Neural progenitor cell (in vitro differentiated cells): Measurements from ENCODE around the gene CHRNA4. TPM values are rescaled to one million over a fixed set of nuclear protein-coding genes. Genes with fewer than 3 reads are reported as not detected.

Experiments
- DNase-seq: peaks from one replicate; pipeline ENCODE4 v3.0.0-alpha.2; 2016; ENCODE audit warnings: low spot score
- H2AFZ ChIP-seq: fragments of 200-600 bp; sonication (generic); replicated peaks from 2 replicates; pipeline ENCODE4 v1.6.1; 2016; ENCODE audit warnings: antibody characterized with exemption
- H3F3A ChIP-seq: fragments of 200-600 bp; sonication (generic); 2 replicates; pipeline ENCODE4 v1.6.1; 2016; ENCODE audit warnings: antibody characterized with exemption, low read depth
- H3K27ac ChIP-seq: fragments of 200-600 bp; sonication (generic); 2 replicates; pipeline ENCODE4 v1.5.1; 2016; ENCODE audit warnings: mild to moderate bottlenecking
- H3K27me3 ChIP-seq: fragments of 200-600 bp; sonication (generic); 2 replicates; pipeline ENCODE4 v1.6.1; 2016; ENCODE audit warnings: mild to moderate bottlenecking, moderate library complexity
- H3K36me3 ChIP-seq: fragments of 200-600 bp; sonication (generic); 2 replicates; pipeline ENCODE4 v1.5.1; 2016
- H3K4me1 ChIP-seq: fragments of 200-600 bp; sonication (generic); 2 replicates; pipeline ENCODE4 v1.6.1; 2016; ENCODE audit warnings: mixed run types
- H3K4me2 ChIP-seq: fragments of 200-600 bp; sonication (generic); 2 replicates; pipeline ENCODE4 v1.6.1; 2016
- H3K4me3 ChIP-seq: fragments of 200-600 bp; sonication (generic); 2 replicates; pipeline ENCODE4 v1.5.1; 2016
- H3K79me2 ChIP-seq: fragments of 200-600 bp; sonication (generic); 2 replicates; pipeline ENCODE4 v1.6.1; 2016; ENCODE audit warnings: low read depth
- H3K9ac ChIP-seq: fragments of 200-600 bp; sonication (generic); 2 replicates; pipeline ENCODE4 v1.6.1; 2016
- H3K9me3 ChIP-seq: fragments of 200-600 bp; sonication (generic); 2 replicates; pipeline ENCODE4 v1.5.1; 2016; ENCODE audit warnings: low read depth
- H4K20me1 ChIP-seq: fragments of 200-600 bp; sonication (generic); 2 replicates; pipeline ENCODE4 v1.6.1; 2016; ENCODE audit warnings: low read depth
- H3K27ac Mint-ChIP-seq: 3 replicates; pipeline ENCODE4 v1.8.0; 2021; ENCODE audit warnings: mixed read lengths
- H3K27me3 Mint-ChIP-seq: 2 replicates; pipeline ENCODE4 v1.8.0; 2022; ENCODE audit warnings: low read depth, mild to moderate bottlenecking, inconsistent platforms, moderate library complexity, mixed read lengths; ENCODE audit not compliant: insufficient read depth
- H3K36me3 Mint-ChIP-seq: 3 replicates; pipeline ENCODE4 v1.8.0; 2021; ENCODE audit warnings: mixed read lengths
- H3K4me1 Mint-ChIP-seq: 3 replicates; pipeline ENCODE4 v1.8.0; 2021; ENCODE audit warnings: mixed read lengths
- H3K4me3 Mint-ChIP-seq: 3 replicates; pipeline ENCODE4 v1.8.0; 2021; ENCODE audit warnings: mild to moderate bottlenecking, moderate library complexity, mixed read lengths
- H3K9me3 Mint-ChIP-seq: 3 replicates; pipeline ENCODE4 v1.8.0; 2020; ENCODE audit warnings: mixed read lengths
- CTCF ChIP-seq: fragments of 200-600 bp; sonication (generic); IDR thresholded peaks from 2 replicates; pipeline ENCODE4 v1.5.1; 2017; ENCODE audit warnings: antibody characterized with exemption, mild to moderate bottlenecking
- EZH2 ChIP-seq: fragments of 200-600 bp; sonication (generic); IDR thresholded peaks from 2 replicates; pipeline ENCODE4 v1.6.1; 2017; ENCODE audit warnings: antibody characterized with exemption, mild to moderate bottlenecking, moderate library complexity
- EZH2phosphoT487 ChIP-seq: fragments of 200-600 bp; sonication (generic); IDR thresholded peaks from 2 replicates; pipeline ENCODE4 v1.6.1; 2017; ENCODE audit warnings: antibody characterized with exemption
- total RNA-seq: library from RNA; depleted of rRNA; stranded (reverse); fragments of >200 nt; gene quantifications from 2 replicates; pipeline ENCODE4 v1.2.3, GENCODE V29; 2015; ENCODE audit warnings: low replicate concordance

Gene CHRNA4
- total RNA-seq, 1 donor from 2014 or later, result not detected

DNA sequence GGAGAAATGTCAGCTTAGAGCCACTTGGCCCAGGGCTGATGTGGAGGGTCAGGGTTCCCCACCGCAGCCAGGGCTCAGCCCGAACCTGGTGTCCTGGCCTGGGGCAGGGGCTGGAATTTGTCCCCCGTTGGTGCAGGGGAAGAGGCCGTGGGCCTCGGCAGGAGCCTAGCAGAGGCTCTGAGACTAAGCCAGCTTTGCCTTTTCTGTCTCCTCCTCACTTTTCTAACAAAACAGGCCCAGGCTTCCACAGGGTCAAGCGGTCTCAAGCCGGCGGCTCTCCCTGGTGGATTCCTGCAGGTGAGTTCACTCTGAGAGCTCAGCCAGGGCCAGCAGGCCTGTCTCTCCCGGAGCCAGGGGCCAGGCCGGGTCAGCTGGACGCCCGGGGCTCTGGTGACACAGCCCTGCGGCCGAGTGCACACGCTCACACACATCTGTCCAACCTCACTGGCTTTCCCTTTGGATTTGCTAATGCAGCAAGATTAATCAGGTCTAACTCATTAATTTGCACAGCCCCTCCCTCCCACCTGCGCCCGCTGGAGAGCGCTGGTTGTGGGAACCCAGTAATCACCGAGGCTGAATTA, 2.9 kb upstream of the CHRNA4 start:
- no peaks in the 10 kb centered on the region for H3K9me3 Mint-ChIP-seq
- peaks cover 23% of the 10 kb centered on the region for H3K27me3 Mint-ChIP-seq
- no peak overlapping the region for H3K4me3 Mint-ChIP-seq
- peaks cover 28% of the 10 kb centered on the region for H3F3A ChIP-seq
- H3K79me2 ChIP-seq, result no peaks in the 10 kb centered on the region
- no peak overlapping the region for H3K27ac ChIP-seq
- peaks cover 32% of the 10 kb centered on the region for H4K20me1 ChIP-seq
- peak overlapping the region; percentile 35 for H3K4me2 ChIP-seq
- H3K9me3 ChIP-seq, result no peaks in the 10 kb centered on the region
- TF ChIP-seq CTCF (no peak), EZH2 (no peak), EZH2phosphoT487 (no peak)
- peak; percentile 48 for DNase-seq
- peaks cover 48% of the 10 kb centered on the region for H3K4me1 ChIP-seq
- H3K4me3 ChIP-seq, result no peak overlapping the region
- no peak overlapping the region for H3K9ac ChIP-seq
- H3K36me3 ChIP-seq, result no peaks in the 10 kb centered on the region
- peak overlapping the region; percentile 37 for H3K27ac Mint-ChIP-seq
- H3K36me3 Mint-ChIP-seq, result peaks cover 2% of the 10 kb centered on the region
- H3K4me1 Mint-ChIP-seq, result peaks cover 44% of the 10 kb centered on the region
- no peak overlapping the region for H2AFZ ChIP-seq
- peaks cover 44% of the 10 kb centered on the region for H3K27me3 ChIP-seq

DNA sequence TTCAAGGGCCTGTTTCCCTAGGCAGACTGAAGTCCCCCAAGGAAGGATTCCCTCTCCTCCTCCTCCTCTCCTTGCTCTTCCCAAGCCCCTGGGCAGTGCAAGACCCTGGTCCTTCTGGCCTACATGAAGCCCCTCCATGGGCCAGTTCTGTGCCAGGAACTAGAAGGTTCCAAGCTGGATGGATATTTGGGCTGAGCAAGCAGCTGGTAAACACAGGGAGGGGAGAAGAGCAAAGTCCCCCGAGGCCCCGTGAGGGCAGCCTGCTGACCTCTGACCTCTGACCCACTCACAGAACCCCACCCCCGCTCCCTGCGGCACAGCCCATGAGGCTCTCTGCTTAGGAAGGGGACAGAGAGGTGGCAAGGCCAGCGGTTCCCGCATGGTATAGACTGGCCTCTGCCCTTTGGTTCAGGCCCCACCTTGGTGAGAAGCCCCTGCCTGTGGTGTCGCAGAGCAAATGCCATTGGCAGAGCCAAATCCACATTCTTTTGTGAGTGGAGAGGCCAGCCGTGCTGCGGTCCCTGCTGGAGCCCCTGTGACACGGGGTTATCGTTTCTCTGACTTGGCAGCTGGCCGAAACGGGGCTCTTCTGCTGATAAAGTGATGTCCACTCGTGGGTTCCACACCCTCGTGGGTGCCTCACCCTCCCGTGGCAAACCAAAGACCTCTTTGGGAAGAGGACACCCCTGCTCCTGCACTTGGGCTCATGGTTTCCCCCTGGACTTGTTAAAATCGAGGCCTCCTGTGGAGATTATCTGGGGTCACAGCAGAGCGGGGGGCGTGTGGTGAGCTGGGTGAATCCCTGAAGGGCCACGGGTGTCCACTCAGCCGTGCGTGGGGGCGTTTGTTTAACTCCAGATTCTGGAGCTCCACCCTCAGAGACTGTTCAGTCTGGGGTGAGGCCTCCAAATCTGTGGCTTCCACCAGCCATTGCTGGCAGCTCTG, 2.1 kb upstream of the CHRNA4 start:
- Histone ChIP-seq H3F3A (peaks cover 28% of the 10 kb centered on the region), H2AFZ (no peak overlapping the region), H3K4me3 (no peak overlapping the region), H3K9ac (no peak overlapping the region), H3K4me2 (peak overlapping the region; percentile 35), H3K27me3 (peaks cover 50% of the 10 kb centered on the region), H4K20me1 (peaks cover 32% of the 10 kb centered on the region), H3K27ac (no peak overlapping the region), H3K36me3 (no peaks in the 10 kb centered on the region), H3K9me3 (no peaks in the 10 kb centered on the region), H3K4me1 (peaks cover 48% of the 10 kb centered on the region), H3K79me2 (no peaks in the 10 kb centered on the region)
- H3K9me3 Mint-ChIP-seq, result no peaks in the 10 kb centered on the region
- no peak for DNase-seq
- peaks cover 2% of the 10 kb centered on the region for H3K36me3 Mint-ChIP-seq
- peaks cover 24% of the 10 kb centered on the region for H3K27me3 Mint-ChIP-seq
- peaks cover 42% of the 10 kb centered on the region for H3K4me1 Mint-ChIP-seq
- H3K4me3 Mint-ChIP-seq, result peak overlapping the region; percentile 72
- peak overlapping the region; percentile 72 for H3K27ac Mint-ChIP-seq
- TF ChIP-seq EZH2, result no peak
- no peak for TF ChIP-seq EZH2phosphoT487

GRCh38 chr20:63362436-63363009, 1.4 kb upstream of the CHRNA4 start:
- Mint-ChIP-seq H3K4me3 (peak overlapping the region; percentile 72), H3K36me3 (peaks cover 2% of the 10 kb centered on the region), H3K27ac (peak overlapping the region; percentile 72), H3K27me3 (peaks cover 24% of the 10 kb centered on the region), H3K9me3 (no peaks in the 10 kb centered on the region), H3K4me1 (peaks cover 36% of the 10 kb centered on the region)
- Histone ChIP-seq H3K27ac (no peak overlapping the region), H3K4me2 (no peak overlapping the region), H3K36me3 (no peaks in the 10 kb centered on the region), H4K20me1 (peaks cover 26% of the 10 kb centered on the region), H3K4me1 (peaks cover 43% of the 10 kb centered on the region), H3K27me3 (peaks cover 50% of the 10 kb centered on the region), H3K4me3 (no peak overlapping the region), H3K9me3 (no peaks in the 10 kb centered on the region), H3K9ac (no peak overlapping the region), H2AFZ (no peak overlapping the region), H3F3A (peaks cover 26% of the 10 kb centered on the region), H3K79me2 (no peaks in the 10 kb centered on the region)
- DNase-seq, result no peak
- TF ChIP-seq EZH2 (no peak), EZH2phosphoT487 (no peak)
